ENCODE measurements around the gene SCN1A.
"Not testable (repeated sequence)": the region's sequence is repeated elsewhere in the genome, so short reads cannot be mapped to it uniquely, and the experiment has no call there.

SCN1A gene

DNA sequence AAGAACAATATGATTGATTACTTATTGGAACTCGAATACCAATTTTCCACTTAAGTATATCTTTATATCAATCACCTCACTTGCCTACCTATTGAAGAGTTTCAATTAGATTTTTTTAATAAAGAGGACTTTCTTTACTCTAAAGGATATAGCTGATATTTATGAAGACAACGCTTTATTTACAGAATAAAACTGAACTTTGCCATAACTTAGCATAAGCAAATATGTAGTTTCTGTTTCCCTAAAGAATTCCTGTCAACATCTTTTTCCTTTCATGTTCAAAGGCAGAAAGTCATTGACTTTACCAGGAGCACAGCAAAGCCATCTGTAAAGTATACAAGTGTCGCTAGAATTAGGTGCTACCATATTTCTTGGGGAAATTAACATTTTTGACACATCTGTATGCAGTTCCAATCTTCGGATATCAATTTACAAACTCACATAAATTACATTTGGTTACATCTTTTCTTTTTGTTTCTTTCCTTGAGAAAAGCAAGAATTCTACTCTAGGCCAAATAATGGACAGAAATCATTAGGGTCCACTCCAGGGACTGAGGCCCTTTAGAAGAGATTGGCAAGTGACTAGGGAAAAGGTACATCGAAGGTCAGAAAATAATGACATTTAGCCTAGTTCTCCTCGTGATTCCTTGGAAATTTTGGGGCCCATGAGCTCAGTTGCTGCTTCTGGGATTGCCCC lies 7.5 kb upstream of the SCN1A start:
- DNase-seq = no peak

DNA sequence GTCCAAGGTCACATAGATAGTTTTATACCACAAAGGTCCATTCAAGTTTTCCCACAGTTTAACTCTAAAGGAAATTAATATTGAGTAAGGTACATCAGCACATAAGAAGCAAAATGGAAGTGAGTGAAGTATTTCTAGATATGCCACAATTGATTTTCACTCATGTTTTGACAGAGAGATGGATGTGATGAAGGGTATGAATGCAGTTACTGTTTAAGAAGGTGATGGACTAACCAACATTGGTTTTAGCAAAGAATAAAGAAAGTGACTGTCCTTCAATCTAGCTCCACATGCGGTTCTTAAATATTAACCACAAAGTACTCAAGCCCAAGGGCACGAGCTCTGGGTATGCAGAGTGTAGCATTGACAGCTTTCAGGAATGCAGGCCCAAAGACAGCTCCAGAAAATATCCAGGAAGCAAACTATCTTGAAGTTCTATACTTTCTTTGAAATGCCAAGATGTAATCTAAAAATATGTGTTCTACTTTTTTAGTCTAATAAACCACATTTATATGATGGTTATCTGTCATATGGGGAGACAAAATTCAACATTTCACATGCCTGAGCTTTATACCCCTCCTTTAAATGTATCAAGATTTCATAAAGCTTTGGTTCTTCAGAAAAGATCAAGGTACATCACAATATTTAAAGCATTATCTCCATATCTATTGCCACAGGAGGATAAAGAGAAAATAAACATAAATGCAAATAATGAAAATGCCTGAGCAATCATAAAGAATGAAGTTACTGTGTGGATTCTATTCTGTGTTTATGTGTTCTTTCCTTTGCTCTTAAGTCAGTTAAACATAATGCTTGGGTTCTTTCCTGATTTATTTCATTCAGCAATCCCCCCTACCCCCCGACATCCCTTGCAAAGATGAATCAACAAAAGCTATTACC lies 6.7 kb upstream of the SCN1A start:
- DNase-seq = no peak

DNA sequence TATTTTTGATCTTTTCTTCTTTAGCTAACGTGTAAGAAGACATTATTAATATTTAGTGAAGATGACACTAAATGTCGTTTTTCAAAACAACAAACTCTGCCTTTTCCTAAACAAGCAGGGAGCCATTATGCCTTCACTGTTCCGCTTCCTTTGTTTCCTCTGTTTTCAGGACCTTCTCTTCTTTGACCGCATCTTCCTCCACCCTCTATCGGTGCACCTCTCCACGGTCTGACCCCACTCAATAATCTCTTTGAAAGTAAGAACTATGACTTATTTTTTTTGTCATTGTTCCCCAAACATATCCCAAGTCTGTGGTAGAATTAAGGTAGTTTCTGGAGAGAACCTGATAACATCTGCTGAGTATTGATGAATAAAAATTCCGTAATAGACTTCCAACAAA lies 5.8 kb upstream of the SCN1A start:
- no peak for DNase-seq

DNA sequence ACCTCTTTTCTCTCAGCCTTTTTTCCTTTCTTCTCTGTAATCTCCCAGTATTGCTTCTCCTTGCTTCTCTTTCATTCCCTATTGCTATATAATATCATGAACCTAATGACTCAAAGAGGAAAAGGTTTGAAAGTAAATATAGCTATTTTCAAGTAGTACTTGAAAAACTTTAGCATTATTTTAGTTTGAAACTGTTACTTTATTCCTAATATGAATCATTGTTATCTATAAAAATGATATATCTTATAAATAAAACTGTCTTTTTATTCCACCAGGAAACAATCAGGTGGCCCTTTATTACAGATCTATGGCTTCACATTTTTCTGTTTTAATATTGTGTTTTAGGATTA lies 311 bp upstream of the SCN1A start:
- DNase-seq = no peak

DNA sequence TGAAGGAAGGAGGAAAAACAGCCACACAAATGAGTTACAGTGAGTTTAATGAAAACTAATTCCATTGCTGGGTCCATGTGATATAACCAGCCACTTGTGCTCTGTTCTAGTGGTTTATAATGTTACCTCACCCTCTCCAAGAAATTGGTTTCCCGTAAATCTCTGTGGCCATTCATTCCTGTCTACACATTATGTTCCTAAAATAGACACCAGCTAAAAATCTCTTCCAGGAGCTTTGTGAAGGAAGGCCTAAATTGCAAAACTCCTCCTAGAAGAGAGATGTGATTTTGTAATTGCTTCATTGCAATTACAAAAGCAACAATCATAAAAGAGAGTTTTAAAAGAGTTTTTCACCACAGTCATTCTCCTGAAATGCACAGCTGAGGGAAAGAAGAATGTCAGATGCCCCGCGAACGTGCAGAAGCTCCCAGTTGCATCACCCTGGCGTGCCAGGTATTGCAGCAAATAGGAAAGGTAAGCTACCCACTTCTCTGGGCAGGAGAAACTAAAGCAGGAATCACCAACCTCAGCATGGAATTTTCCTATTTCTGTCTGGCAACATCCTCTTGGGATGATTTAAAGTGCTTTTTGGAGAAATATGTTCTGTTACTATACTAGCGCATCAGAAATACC lies 1.7 kb downstream of the SCN1A start:
- no peak for DNase-seq

DNA sequence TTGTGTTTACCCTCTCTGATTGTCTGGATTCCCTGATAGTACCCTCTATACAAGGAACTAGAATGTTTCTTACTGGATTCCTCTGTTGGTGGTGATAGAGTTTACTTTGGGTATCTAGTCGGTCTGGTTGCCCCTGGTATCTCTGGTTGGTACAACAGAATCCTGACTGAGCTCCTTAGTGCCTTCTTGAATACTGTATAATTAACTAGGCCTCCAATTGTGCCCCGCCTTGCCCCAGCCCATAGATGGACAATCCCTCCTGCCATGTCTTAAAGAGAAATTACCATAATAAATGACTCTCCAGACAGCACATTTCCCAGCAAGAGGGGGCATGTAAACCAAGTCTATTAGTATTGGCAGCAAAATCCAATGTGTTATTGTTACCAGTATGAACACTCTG lies 2.3 kb downstream of the SCN1A start:
- no peak for DNase-seq

DNA sequence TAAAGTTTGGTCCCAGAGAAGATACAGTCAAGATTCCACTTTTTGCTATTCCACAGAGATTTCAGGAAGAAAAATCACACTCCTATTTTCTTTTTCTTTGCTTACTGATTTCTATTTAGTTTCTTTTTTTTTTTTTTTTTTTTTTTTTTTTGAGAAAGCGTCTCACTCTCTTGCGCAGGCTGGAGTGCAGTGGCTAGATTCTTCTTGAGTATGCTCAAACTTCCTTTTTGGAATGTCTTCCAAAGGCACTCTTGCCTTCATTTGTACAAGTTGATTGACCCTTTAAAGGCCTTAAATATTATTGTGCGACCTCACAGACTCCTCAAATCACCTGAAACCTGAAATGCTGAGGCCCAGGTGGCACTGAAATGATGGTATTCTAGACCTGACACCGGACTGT lies 9.6 kb downstream of the SCN1A start:
- no peak for DNase-seq

DNA sequence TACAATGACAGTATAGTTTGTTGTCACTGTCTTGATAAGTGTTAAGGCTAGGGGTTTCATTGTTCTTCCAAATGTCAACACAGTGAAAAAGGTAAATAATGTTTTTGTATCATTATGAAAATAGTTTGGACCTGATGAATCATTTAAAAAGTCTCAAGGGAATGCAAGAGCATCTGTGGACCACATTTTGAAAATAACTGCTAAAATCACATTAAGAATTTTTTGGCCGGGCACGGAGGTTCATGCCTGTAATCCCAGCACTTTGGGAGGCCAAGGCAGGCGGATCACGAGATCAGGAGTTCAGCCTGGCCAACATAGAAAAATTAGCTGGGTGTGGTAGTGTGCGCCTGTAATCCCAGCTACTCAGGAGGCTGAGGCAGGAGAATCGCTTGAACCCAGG lies 10.3 kb downstream of the SCN1A start:
- no peak for DNase-seq

DNA sequence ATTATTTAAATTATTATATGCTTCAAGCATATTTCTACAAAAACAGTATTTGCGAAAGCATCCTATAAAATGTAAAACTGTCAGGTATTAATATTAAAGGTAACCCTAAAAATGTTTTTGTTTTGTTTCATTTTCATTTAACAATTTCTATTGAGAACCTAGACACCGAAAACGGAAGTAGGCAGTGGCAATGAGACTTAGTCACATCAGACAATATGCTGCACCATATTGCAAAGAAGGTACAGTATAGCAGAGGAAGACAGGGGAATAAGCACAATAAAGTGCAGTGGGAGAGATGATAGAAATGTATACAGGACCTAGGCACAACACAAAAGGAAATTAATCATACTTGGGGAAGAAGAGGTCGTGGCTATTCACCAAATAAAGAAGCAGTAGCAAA lies 12.2 kb downstream of the SCN1A start:
- DNase-seq = no peak

DNA sequence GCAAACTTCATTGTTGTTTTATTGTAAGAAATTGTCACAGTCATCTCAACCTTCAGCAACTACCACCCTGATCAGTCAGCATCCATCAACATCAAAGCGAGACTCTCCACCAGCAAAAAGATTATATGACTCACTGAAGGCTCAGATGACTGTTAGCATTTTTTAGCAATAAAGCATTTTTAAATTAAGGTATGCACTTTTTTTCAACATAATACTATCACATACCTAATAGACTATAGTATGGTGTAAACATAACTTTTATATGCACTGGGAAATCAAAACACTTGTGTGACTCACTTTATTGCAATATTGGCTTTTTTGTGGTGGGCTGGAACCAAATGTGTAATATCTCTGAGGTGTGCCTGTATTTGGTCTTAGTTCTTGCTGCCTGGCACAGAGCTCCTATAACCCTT lies 15.6 kb downstream of the SCN1A start:
- no peak for DNase-seq

DNA sequence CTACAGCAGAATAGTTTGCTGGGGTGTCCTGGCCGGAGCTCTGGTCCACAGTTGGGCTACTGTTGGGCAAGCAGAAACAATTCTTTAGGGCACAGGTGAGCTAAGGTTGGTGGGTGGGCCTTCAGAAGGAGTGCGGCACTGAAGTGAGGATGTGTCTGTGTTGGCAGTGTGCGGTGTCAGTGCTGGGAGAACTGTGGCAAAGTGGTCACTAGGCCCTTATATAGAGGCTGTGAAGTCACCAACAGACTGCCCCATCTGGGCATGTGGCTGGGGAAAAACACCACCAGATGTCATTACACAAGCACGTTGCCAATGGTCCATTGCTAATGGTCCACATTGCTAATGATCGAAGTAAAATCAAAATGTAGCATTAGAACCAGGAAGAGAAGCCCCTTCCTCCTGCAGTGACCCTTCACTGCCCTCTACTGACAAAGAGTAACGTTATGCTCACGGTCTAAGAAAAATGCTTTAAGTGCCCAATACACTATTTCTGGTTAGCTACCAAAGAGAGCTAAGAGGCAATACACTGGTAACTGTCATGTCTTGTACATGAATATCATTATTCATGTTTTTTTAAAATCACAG lies 21.3 kb downstream of the SCN1A start:
- no peak for DNase-seq

DNA sequence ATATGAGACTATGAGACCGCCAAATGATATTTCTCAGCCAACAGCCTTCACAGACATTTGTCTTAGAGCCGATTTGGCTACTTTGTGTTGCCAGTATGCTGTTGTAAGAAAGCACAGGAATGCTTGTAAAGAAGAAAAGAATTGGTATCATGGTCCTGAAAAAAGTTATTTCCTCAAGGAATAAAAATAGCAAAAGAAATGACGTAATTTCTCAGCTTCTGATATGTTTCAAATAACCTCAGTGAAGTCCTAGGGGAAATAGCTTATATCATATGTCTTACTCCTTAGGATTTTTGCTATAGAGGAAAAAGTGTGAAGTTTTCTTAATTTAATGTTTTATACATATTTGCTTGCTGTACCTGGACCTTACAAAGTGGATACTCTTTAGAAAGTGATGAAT lies 23.0 kb downstream of the SCN1A start:
- no peak for DNase-seq

DNA sequence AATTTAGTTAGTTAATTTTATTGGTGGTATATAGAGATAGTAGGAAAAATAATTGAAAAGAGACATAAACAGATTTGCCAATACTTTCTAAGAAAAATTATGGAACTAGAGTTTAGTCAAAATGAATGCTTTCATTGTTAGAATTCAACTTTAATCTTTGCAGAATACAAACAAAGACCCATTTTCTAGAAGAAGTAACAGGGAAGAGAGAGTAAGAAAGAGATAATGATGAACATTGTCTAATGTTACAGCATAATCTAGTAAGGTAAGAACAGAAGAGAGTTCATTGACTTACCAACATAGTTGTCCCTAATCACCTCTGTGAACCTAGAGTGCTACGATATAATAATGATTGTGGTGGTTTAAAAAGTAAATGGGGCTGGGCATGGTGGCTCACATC lies 23.7 kb downstream of the SCN1A start:
- no peak for DNase-seq

DNA sequence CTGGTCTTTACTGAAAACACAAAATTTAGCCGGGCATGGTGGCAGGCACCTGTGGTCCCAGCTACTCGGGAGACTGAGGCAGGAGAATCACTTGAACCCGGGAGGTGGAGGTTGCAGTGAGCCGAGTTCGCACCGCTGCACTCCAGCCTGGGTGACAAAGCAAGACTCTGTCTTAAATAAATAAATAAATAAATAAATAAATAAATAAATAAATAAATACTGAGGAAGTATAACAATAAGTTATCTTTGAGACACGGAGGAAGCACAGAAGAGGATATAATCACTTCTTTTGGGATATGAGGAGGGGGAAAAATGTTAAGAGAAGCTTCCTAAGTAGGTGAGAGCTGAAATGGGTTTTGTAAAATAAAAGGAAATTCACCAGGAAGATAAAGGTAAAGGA lies 24.5 kb downstream of the SCN1A start:
- not testable (repeated sequence) for DNase-seq

DNA sequence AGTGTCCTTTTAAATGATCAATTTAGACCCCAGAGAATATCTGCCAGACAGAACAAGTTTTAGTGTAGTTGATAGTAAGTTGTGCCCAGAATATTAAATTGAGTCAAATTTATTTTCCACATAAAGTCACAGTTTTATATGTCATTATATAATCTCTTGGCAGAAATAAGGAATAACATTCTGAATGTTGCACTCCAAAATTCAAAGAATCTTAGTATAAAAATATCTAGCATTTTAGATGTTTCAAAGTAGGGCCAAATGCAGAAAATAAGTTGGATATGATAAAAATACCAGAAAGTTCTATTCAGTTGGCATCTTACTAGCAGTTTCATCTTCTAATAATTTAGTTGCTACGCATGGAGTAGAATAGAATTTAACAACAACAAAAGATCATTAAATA lies 33.5 kb downstream of the SCN1A start:
- DNase-seq = no peak

DNA sequence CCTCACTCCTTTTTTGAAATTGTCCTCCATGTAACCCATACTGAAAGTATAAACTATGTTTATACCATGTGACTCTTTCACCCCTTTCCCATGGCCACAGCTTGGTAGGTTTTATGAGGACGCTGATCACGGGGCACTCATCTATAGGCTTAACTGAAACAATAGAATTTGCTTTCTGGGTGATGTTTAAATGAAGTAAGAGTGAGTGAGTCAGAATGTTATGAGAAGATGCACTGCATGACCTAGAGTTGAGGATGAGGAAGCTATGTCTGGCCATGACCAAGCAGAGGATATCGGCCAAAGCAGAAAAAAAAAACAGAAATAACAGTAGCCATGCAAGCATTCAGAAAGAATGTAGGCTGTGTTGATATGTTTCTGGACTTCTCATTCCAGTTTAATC lies 34.9 kb downstream of the SCN1A start:
- no peak for DNase-seq

DNA sequence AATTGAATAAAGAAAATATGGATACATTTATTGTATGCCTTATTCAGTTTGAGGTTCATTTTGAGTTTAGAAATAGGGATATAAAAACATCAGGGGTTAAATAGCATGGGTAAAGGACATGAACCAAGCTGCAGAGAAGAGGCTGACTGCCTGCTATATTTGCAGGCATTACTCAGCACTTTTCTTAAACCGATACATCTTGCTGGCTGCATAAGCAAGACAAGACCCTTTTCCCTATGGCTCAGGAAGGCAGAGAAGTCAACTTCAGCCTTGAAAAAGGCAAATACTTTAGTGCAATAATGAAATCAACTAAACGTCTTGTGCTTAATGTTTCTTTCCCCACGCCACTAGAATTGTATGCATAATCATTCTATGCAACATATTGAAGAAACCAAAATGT lies 36.4 kb downstream of the SCN1A start:
- DNase-seq = no peak

DNA sequence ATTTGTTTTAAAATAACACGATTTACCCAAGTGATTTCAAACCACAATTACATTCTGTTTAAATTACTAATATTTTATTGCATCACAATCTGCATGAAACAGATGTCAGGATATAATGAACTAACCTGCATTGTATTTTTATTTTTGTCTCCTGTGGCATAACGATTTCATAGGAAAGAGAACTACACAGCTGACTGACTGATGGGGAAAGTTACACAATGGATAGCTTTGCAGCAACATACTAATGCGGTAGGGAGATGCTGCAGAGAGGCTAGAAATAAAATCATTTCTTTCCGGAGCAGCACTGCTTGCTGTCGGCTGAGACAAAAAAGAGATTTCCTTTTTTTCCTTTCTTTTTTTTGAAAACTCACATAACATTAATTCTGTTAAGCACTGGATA lies 36.9 kb downstream of the SCN1A start:
- no peak for DNase-seq

DNA sequence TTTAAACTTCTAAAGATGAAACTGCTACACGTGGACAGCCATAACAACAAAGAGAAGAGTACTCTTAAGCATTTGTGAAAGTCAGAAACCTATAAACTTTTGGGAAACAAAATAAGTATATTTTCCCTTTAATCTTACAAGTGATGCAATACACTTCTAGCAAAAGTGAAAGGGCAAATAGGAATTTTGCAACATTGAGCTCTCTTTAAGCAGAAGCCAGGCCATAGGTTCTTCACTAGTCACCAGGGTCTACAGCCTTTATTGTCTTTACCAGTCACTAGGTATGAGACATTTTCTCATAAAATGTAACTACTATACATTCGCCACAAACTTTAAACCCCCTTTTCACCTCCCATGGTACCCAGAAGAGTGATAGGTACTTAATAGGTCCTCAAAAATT lies 37.5 kb downstream of the SCN1A start:
- no peak for DNase-seq

DNA sequence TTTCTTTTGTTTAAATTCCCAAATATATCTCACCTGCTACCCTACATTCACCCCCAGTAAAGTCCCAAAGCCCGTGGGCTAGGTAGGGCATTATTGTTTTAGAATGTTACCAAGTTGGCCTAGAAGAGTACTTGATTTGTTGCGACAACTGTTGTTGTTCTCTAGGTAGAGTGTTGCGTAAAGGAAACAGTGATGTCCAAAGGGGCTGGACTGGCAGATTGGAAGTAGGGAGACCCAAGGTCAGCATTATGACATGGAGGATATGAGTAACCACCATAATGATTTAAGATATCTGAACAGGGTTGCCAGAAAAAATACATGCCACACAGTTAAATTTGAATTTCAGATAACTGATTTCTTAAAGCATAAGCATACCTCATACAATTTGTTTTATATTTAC lies 39.2 kb downstream of the SCN1A start:
- DNase-seq = no peak

DNA sequence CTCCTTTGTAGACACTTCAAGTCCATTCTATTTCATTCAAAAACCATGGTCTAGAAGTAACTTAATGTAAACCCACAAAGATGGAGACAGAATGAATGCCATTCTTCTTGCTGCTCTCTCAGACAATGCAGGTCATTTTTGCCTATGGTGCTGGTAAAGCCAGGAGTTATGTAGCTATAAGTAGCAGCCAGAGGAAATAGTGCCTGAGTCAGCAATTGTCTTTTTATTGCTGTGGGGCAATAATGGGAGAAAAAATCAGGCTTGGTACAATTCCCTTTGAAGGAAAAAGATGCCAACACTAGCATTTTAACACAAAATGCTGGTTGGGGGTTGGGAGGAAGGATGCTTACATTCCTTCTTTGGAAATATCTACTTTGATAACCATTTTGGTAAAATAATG lies 43.5 kb downstream of the SCN1A start:
- DNase-seq = no peak

DNA sequence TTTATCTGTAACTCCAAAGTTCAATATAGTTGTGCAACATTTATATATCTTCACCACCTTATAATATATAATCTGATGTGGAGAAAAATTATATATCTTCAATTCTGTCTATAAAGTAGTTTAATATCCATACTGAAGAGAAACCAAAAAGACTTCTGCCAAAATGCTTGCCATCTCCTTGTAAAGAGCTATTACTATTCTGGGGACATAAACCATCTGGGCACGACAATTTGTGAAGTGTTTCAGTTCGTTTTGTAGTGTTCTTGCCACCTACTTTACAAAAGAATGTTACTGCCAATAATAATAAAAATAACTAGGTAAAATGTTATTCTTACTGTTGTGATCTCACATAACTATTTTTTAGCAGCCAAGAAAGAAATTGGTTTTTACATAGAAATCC lies 45.1 kb downstream of the SCN1A start:
- DNase-seq = no peak

DNA sequence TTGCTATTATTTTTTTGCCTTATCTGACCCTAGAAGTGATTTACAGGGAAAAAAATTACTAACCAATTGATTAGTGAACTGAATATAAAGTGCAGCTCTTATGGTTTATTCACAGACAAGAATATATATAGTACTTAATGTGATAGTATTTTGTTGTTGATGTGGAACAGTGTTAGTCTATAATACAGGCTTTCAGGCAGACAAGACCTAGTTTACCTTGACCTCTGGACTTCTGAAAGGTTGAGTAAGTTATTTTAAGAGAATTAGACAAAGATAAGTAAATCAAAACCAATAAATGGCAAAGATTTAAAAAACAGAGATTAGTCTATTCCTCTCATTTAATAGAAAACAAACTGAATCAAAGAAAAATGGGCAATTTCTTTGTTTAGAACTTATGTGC lies 46.0 kb downstream of the SCN1A start:
- no peak for DNase-seq

DNA sequence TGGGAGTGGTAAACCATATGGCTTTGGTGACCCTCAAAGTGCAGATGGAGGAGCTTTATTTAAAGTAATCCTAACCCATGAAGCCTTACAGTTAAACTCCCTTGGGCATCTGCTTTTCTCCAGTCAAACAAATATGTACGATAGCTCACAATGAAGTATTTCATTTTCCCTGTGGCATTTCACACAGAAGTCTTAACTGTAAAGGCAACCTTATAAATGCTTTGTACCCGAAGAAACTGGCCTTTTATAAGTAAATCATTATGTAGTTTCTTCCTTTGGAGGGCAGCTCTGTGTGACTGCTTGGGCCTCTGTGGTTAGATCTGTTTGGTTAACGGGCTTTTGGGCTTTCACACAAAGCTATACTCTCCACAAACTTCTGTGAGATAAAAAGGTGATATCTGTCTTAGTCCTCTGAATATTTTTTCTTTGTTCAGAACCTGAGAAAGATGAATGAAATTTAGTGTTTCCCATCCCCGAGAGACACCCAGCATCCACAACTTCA lies 46.6 kb downstream of the SCN1A start:
- no peak for DNase-seq
